ENCODE results near the gene TBC1D9. TPM values are rescaled to one million over a fixed set of nuclear protein-coding genes. Genes with fewer than 3 reads are reported as not detected.

The TBC1D9 gene
- total RNA-seq, 1 experiment from 2014 or later, result 21.7 TPM

GRCh38 chr4:140662082-140662869 lies 93.9 kb downstream of the TBC1D9 start:
- CTCF ChIA-PET, result no interaction called here
- intact Hi-C loops (cut with micrococcal nuclease; ENCODE audit: unreplicated experiment), result no loop called here
- Histone ChIP-seq H3K4me1 (ENCODE audit: control insufficient read depth, insufficient read depth, low read length) (no peaks in the 10 kb centered on the region), H3K4me3 (ENCODE audit: low read depth in 2 of 2, low read length in 2 of 2) (no peak overlapping the region), H3K36me3 (ENCODE audit: control insufficient read depth, insufficient read depth, low read length) (peaks cover 4% of the 10 kb centered on the region; the same call in 1 of the 2 replicates), H3K27me3 (ENCODE audit: control insufficient read depth, insufficient read depth, low read length) (no peaks in the 10 kb centered on the region), H3K9me3 (ENCODE audit: control insufficient read depth, insufficient read depth, low read depth, low read length) (no peaks in the 10 kb centered on the region), H3K27ac (ENCODE audit: low read length) (no peak overlapping the region)
- TF ChIP-seq POLR2AphosphoS5 (IDR thresholded peaks at IDR 0.05; ENCODE audit: low read depth, low read length), result no peak
- TF ChIP-seq REST (IDR thresholded peaks at IDR 0.05; ENCODE audit: insufficient read depth in 1 of 2, low read depth in 2 of 2, low read length in 1 of 2), result no peak
- no peak for TF ChIP-seq TCF7L2 (IDR thresholded peaks at IDR 0.05; ENCODE audit: low read depth, low read length)
- TF ChIP-seq, protein P1, sequence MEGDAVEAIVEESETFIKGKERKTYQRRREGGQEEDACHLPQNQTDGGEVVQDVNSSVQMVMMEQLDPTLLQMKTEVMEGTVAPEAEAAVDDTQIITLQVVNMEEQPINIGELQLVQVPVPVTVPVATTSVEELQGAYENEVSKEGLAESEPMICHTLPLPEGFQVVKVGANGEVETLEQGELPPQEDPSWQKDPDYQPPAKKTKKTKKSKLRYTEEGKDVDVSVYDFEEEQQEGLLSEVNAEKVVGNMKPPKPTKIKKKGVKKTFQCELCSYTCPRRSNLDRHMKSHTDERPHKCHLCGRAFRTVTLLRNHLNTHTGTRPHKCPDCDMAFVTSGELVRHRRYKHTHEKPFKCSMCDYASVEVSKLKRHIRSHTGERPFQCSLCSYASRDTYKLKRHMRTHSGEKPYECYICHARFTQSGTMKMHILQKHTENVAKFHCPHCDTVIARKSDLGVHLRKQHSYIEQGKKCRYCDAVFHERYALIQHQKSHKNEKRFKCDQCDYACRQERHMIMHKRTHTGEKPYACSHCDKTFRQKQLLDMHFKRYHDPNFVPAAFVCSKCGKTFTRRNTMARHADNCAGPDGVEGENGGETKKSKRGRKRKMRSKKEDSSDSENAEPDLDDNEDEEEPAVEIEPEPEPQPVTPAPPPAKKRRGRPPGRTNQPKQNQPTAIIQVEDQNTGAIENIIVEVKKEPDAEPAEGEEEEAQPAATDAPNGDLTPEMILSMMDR (IDR thresholded peaks at IDR 0.05), result no peak
- TF ChIP-seq SIN3A (IDR thresholded peaks at IDR 0.05; ENCODE audit: borderline replicate concordance, insufficient read depth, low read depth, low read length), result no peak
- DNase-seq (ENCODE audit: low read depth, low spot score), result no peak
- POLR2A ChIA-PET, result no interaction called here
- no TSS peak for BruUV-seq (replicated peaks)
- in situ Hi-C loops (cut with HindIII; ENCODE audit: low pct_unique_long_range_greater_than_20kb, low sequenced_read_pairs), result no loop called here
- no peak for ATAC-seq

DNA sequence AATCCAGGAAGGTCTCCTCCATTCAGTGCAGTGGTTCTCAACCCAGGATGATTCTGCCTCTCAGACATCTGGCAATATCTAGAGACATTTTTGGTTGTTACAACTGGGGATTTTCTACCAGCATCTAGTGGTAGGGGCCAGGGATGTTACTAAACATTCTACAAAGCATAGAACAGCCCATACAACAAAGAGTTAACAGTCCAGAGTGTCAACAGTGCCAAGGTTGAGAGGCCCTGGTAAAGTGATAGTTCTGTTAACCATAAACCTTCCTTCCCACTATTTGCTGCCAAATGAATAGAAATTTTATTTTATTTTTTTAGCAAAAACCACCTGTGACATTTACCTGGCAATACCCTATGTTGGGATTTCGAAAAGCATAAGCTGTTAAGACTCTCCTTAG lies 94.6 kb downstream of the TBC1D9 start:
- TF ChIP-seq, protein P1 (IDR thresholded peaks at IDR 0.05), result no peak
- TF ChIP-seq SIN3A (IDR thresholded peaks at IDR 0.05; ENCODE audit: borderline replicate concordance, insufficient read depth, low read depth, low read length), result no peak
- TF ChIP-seq REST (IDR thresholded peaks at IDR 0.05; ENCODE audit: insufficient read depth in 1 of 2, low read depth in 2 of 2, low read length in 1 of 2), result no peak
- TF ChIP-seq POLR2AphosphoS5 (IDR thresholded peaks at IDR 0.05; ENCODE audit: low read depth, low read length), result no peak
- TF ChIP-seq TCF7L2 (IDR thresholded peaks at IDR 0.05; ENCODE audit: low read depth, low read length), result no peak
- Histone ChIP-seq H3K27ac (ENCODE audit: low read length) (no peak overlapping the region), H3K4me1 (ENCODE audit: control insufficient read depth, insufficient read depth, low read length) (no peaks in the 10 kb centered on the region), H3K4me3 (ENCODE audit: low read depth in 2 of 2, low read length in 2 of 2) (no peak overlapping the region), H3K9me3 (ENCODE audit: control insufficient read depth, insufficient read depth, low read depth, low read length) (no peaks in the 10 kb centered on the region), H3K36me3 (ENCODE audit: control insufficient read depth, insufficient read depth, low read length) (peaks cover 4% of the 10 kb centered on the region; the same call in 1 of the 2 replicates), H3K27me3 (ENCODE audit: control insufficient read depth, insufficient read depth, low read length) (no peaks in the 10 kb centered on the region)
- in situ Hi-C loops (cut with HindIII; ENCODE audit: low pct_unique_long_range_greater_than_20kb, low sequenced_read_pairs), result no loop called here
- POLR2A ChIA-PET, result no interaction called here
- CTCF ChIA-PET, result no interaction called here
- no peak for ATAC-seq
- intact Hi-C loops (cut with micrococcal nuclease; ENCODE audit: unreplicated experiment), result no loop called here
- no peak for DNase-seq (ENCODE audit: low read depth, low spot score)
- no TSS peak for BruUV-seq (replicated peaks)
